Breast epithelium (tissue), 3 donors: Measurements from ENCODE around the gene SFMBT1.

Source experiments
- POLR2A ChIP-seq: fragments of 450-650 bp; IDR thresholded peaks from one replicate; pipeline ENCODE4 v1.6.1; 2016; ENCODE audit warnings: antibody characterized with exemption, mild to moderate bottlenecking, moderate library complexity
- POLR2AphosphoS5 ChIP-seq, 3 donors: sonication (generic); formaldehyde crosslinking; IDR thresholded peaks; one replicate each; pipeline ENCODE4 v1.6.1; 2017; ENCODE audit warnings: antibody characterized with exemption in 3 of 3
- TF ChIP-seq, protein P1 (sequence below), 3 donors: fragments of 450-650 bp; IDR thresholded peaks; one replicate each; pipeline ENCODE4 v1.5.1; 2016 to 2017; ENCODE audit warnings: antibody characterized with exemption in 3 of 3, mild to moderate bottlenecking in 3 of 3, moderate library complexity in 3 of 3

DNA sequence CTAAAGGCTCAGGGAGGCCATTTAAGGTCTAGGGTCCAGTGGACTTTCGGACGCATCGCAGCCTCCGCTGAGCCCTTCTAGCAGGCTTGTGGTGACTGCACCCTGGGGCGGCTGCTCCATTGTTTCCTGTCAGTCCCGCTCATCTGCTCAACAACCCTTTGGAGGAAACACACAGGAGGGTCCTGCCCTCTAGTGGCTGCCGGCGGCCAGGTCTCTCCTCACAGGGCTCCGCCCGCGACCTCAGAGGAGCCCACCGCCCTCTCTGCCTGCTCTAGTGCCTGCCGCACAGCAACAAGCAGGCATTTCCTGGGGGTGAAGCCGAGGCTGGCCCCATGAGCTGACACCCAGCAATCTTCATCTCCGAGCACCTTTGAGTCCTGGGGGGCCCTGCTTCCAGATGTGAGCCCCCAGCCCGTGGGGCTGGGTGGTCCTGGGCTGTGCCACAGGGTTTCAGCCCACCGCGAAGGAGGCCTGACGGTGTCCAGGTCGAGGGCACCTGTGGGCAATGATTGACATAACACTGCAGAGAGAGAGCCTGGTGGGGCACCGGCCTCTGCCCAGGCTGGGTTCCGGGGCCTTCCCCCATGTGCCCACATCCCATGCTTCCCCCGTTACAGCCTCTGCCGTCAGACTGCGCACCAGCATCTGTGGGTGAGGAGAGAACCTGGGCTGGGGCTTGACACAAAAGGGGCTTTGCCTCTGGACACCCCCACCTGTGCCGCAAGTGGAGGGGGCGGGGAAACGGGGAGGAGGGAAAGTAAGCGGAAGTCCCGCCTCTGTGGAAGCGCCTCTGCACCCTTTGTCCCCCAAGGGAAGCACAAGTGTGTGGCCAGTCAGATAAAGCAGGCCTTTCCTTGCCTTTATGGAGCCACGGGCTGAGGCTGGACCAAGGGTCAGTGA lies 27.0 kb upstream of the SFMBT1 start:
- TF ChIP-seq, protein P1, sequence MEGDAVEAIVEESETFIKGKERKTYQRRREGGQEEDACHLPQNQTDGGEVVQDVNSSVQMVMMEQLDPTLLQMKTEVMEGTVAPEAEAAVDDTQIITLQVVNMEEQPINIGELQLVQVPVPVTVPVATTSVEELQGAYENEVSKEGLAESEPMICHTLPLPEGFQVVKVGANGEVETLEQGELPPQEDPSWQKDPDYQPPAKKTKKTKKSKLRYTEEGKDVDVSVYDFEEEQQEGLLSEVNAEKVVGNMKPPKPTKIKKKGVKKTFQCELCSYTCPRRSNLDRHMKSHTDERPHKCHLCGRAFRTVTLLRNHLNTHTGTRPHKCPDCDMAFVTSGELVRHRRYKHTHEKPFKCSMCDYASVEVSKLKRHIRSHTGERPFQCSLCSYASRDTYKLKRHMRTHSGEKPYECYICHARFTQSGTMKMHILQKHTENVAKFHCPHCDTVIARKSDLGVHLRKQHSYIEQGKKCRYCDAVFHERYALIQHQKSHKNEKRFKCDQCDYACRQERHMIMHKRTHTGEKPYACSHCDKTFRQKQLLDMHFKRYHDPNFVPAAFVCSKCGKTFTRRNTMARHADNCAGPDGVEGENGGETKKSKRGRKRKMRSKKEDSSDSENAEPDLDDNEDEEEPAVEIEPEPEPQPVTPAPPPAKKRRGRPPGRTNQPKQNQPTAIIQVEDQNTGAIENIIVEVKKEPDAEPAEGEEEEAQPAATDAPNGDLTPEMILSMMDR (IDR thresholded peaks at IDR 0.05): peak; percentile 72 to 89 (median 87)
- no peak for TF ChIP-seq POLR2A
- TF ChIP-seq POLR2AphosphoS5 (IDR thresholded peaks at IDR 0.05): peak in 1 of 3 donors; percentile 38
